Mesothelial cell of epicardium (in vitro differentiated cells): ENCODE measurements around the gene LUM. TPM values are rescaled to one million over a fixed set of nuclear protein-coding genes. Genes with fewer than 3 reads are reported as not detected.
A peak's percentile ranks its signal among the peaks of the same experiment; 100 is the strongest.

Source experiments
- DNase-seq, 2 experiments: peaks; one replicate each; pipeline ENCODE4 v3.0.0; 2021; ENCODE audit warnings: low spot score in 2 of 2; ENCODE audit not compliant: unreplicated experiment in 2 of 2
- H3K27ac Mint-ChIP-seq: 2 replicates; pipeline ENCODE4 v1.8.0; 2021; ENCODE audit warnings: mixed read lengths
- H3K27me3 Mint-ChIP-seq: 2 replicates; pipeline ENCODE4 v1.8.0; 2021; ENCODE audit warnings: low read depth, mixed read lengths
- H3K36me3 Mint-ChIP-seq: 2 replicates; pipeline ENCODE4 v1.8.0; 2021; ENCODE audit warnings: mixed read lengths
- H3K4me1 Mint-ChIP-seq: 2 replicates; pipeline ENCODE4 v1.8.0; 2021; ENCODE audit warnings: mixed read lengths
- H3K4me3 Mint-ChIP-seq: 2 replicates; pipeline ENCODE4 v1.8.0; 2021; ENCODE audit warnings: mild to moderate bottlenecking, moderate library complexity, mixed read lengths
- H3K9me3 Mint-ChIP-seq: 2 replicates; pipeline ENCODE4 v1.8.0; 2021; ENCODE audit warnings: mixed read lengths
- total RNA-seq: library from RNA; stranded (reverse); gene quantifications from 3 replicates; pipeline ENCODE4 v1.2.1, GENCODE V29; 2021
- TF ChIP-seq, protein P1 (sequence below): fragments of 200-600 bp; sonication (generic); IDR thresholded peaks from one replicate; pipeline ENCODE4 v1.5.0; 2021; ENCODE audit warnings: antibody characterized with exemption; ENCODE audit not compliant: unreplicated experiment

Gene LUM
- total RNA-seq, 1 donor from 2014 or later: 508 TPM

DNA sequence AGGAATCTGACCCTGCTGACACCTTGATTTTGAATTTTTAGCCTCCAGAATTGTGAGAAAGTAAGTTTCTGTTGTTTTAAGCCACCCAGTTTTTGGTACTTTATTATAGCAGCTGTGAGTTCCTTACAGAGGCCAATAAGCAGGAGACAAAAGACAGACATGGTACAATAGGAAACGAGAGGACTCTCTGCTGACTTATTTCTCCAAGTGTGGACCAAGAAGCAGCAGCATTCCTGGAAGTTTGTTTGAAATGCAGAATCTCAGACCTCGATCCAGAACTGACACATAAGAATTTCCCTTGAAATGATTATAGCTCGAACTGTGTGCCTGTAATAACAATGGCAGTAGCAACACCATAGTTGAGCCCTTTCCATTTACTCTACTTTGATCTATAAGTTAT is 31.9 kb upstream of the LUM start:
- no peak for DNase-seq
- Mint-ChIP-seq H3K4me1 (peaks cover 51% of the 10 kb centered on the region), H3K9me3 (no peaks in the 10 kb centered on the region), H3K27me3 (no peaks in the 10 kb centered on the region), H3K27ac (peak overlapping the region; percentile 75), H3K4me3 (no peak overlapping the region), H3K36me3 (peaks cover 24% of the 10 kb centered on the region)
- TF ChIP-seq, protein P1, sequence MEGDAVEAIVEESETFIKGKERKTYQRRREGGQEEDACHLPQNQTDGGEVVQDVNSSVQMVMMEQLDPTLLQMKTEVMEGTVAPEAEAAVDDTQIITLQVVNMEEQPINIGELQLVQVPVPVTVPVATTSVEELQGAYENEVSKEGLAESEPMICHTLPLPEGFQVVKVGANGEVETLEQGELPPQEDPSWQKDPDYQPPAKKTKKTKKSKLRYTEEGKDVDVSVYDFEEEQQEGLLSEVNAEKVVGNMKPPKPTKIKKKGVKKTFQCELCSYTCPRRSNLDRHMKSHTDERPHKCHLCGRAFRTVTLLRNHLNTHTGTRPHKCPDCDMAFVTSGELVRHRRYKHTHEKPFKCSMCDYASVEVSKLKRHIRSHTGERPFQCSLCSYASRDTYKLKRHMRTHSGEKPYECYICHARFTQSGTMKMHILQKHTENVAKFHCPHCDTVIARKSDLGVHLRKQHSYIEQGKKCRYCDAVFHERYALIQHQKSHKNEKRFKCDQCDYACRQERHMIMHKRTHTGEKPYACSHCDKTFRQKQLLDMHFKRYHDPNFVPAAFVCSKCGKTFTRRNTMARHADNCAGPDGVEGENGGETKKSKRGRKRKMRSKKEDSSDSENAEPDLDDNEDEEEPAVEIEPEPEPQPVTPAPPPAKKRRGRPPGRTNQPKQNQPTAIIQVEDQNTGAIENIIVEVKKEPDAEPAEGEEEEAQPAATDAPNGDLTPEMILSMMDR: no peak

GRCh38 chr12:91142221-91142631 is 30.9 kb upstream of the LUM start:
- Mint-ChIP-seq H3K27ac (peak overlapping the region; percentile 80), H3K4me3 (no peak overlapping the region), H3K36me3 (peaks cover 18% of the 10 kb centered on the region), H3K27me3 (no peaks in the 10 kb centered on the region), H3K4me1 (peaks cover 59% of the 10 kb centered on the region), H3K9me3 (no peaks in the 10 kb centered on the region)
- DNase-seq: no peak
- TF ChIP-seq, protein P1: no peak

GRCh38 chr12:91140026-91140931 is 29.0 kb upstream of the LUM start:
- Mint-ChIP-seq H3K4me3 (no peak overlapping the region), H3K9me3 (peaks cover 2% of the 10 kb centered on the region), H3K36me3 (peaks cover 13% of the 10 kb centered on the region), H3K27ac (peak overlapping the region; percentile 81), H3K4me1 (peaks cover 59% of the 10 kb centered on the region), H3K27me3 (no peaks in the 10 kb centered on the region)
- TF ChIP-seq, protein P1: no peak
- DNase-seq: no peak

GRCh38 chr12:91139286-91139685 is 28.0 kb upstream of the LUM start:
- Mint-ChIP-seq H3K4me1 (peaks cover 59% of the 10 kb centered on the region), H3K4me3 (peak overlapping the region; percentile 6), H3K27ac (peak overlapping the region; percentile 68), H3K36me3 (peaks cover 9% of the 10 kb centered on the region), H3K27me3 (no peaks in the 10 kb centered on the region), H3K9me3 (peaks cover 5% of the 10 kb centered on the region)
- DNase-seq: no peak
- TF ChIP-seq, protein P1: no peak

- no peaks in the 10 kb centered on the region for H3K27me3 Mint-ChIP-seq
- peaks cover 5% of the 10 kb centered on the region for H3K9me3 Mint-ChIP-seq
- TF ChIP-seq, protein P1: no peak
- H3K4me3 Mint-ChIP-seq: no peak overlapping the region
- no peak for DNase-seq
- H3K27ac Mint-ChIP-seq: peak overlapping the region; percentile 68
- peaks cover 56% of the 10 kb centered on the region for H3K4me1 Mint-ChIP-seq
- peaks cover 4% of the 10 kb centered on the region for H3K36me3 Mint-ChIP-seq
These were observed 27.1 kb upstream of the LUM start for GRCh38 chr12:91138337-91138920.
